H9 (cell line): ENCODE results near the gene GTF2A1L. TPM values are rescaled to one million over a fixed set of nuclear protein-coding genes. Genes with fewer than 3 reads are reported as not detected.

Experiments
- DNase-seq: peaks from one replicate; pipeline ENCODE4 v3.0.0-alpha.2; 2017
- H2AFZ ChIP-seq: one replicate; pipeline ENCODE4 v1.6.1; 2013; ENCODE audit warnings: mild to moderate bottlenecking, low read length, control low read depth, moderate library complexity
- H2AK5ac ChIP-seq: 2 replicates; pipeline ENCODE4 v1.6.1; 2013; ENCODE audit warnings: low read length, control low read depth, mixed read lengths; ENCODE audit not compliant: insufficient read length
- H2BK120ac ChIP-seq: one replicate; pipeline ENCODE4 v1.6.1; 2013; ENCODE audit warnings: low read depth, mild to moderate bottlenecking, low read length, control low read depth, inconsistent platforms; ENCODE audit not compliant: poor library complexity, severe bottlenecking
- H2BK12ac ChIP-seq: 2 replicates; pipeline ENCODE4 v1.6.1; 2013; ENCODE audit warnings: low read length, control low read depth, mixed read lengths, low read depth; ENCODE audit not compliant: insufficient read length
- H2BK15ac ChIP-seq: 2 replicates; pipeline ENCODE4 v1.6.1; 2013; ENCODE audit warnings: low read depth, low read length, control low read depth
- H2BK20ac ChIP-seq: one replicate; pipeline ENCODE4 v1.6.1; 2013; ENCODE audit warnings: low read depth, mild to moderate bottlenecking, low read length, control low read depth, inconsistent platforms; ENCODE audit not compliant: poor library complexity, severe bottlenecking
- H2BK5ac ChIP-seq: 2 replicates; pipeline ENCODE4 v1.6.1; 2013; ENCODE audit warnings: low read length, control low read depth, mixed read lengths; ENCODE audit not compliant: insufficient read length
- H3K14ac ChIP-seq: 2 replicates; pipeline ENCODE4 v1.6.1; 2013; ENCODE audit warnings: low read length, control low read depth; ENCODE audit not compliant: insufficient read depth
- H3K18ac ChIP-seq: 2 replicates; pipeline ENCODE4 v1.6.1; 2013; ENCODE audit warnings: low read depth, mild to moderate bottlenecking, mixed read lengths, low read length, control low read depth; ENCODE audit not compliant: insufficient read length
- H3K23ac ChIP-seq: 2 replicates; pipeline ENCODE4 v1.6.1; 2013; ENCODE audit warnings: low read length, control low read depth, mixed read lengths, low read depth; ENCODE audit not compliant: insufficient read length
- H3K23me2 ChIP-seq: 2 replicates; pipeline ENCODE4 v1.6.1; 2013; ENCODE audit warnings: low read depth, mild to moderate bottlenecking, mixed read lengths, low read length, control low read depth; ENCODE audit not compliant: insufficient read length, poor library complexity, severe bottlenecking
- H3K27ac ChIP-seq: 2 replicates; pipeline ENCODE4 v1.5.1; 2013; ENCODE audit warnings: low read length, control low read depth, mixed read lengths, low read depth; ENCODE audit not compliant: insufficient read length
- H3K27me3 ChIP-seq: 2 replicates; pipeline ENCODE4 v1.6.1; 2013; ENCODE audit warnings: low read length, control low read depth, inconsistent platforms; ENCODE audit not compliant: insufficient read depth
- H3K4ac ChIP-seq: 2 replicates; pipeline ENCODE4 v1.6.1; 2013; ENCODE audit warnings: low read depth, mild to moderate bottlenecking, control low read depth, inconsistent platforms, low read length, moderate library complexity
- H3K4me1 ChIP-seq: 2 replicates; pipeline ENCODE4 v1.6.1; 2013; ENCODE audit warnings: low read length, control low read depth, inconsistent platforms; ENCODE audit not compliant: insufficient read depth
- H3K4me2 ChIP-seq: 2 replicates; pipeline ENCODE4 v1.6.1; 2013; ENCODE audit warnings: low read length, control low read depth, mixed read lengths; ENCODE audit not compliant: insufficient read length, insufficient read depth
- H3K56ac ChIP-seq: 2 replicates; pipeline ENCODE4 v1.6.1; 2013; ENCODE audit warnings: low read depth, mild to moderate bottlenecking, mixed read lengths, low read length, control low read depth; ENCODE audit not compliant: insufficient read length
- H3K79me1 ChIP-seq: 2 replicates; pipeline ENCODE4 v1.6.1; 2013; ENCODE audit warnings: low read depth, mild to moderate bottlenecking, moderate library complexity, low read length, control low read depth, inconsistent platforms; ENCODE audit not compliant: insufficient read depth, poor library complexity, severe bottlenecking
- H3K79me2 ChIP-seq: 2 replicates; pipeline ENCODE4 v1.6.1; 2013; ENCODE audit warnings: low read length, control low read depth, inconsistent platforms; ENCODE audit not compliant: insufficient read depth
- H3K9ac ChIP-seq: 2 replicates; pipeline ENCODE4 v1.6.1; 2013; ENCODE audit warnings: low read length, control low read depth, mixed read lengths; ENCODE audit not compliant: insufficient read length; ENCODE audit errors: extremely low read depth
- H3K9me3 ChIP-seq: one replicate; pipeline ENCODE4 v1.6.1; 2013; ENCODE audit warnings: low read depth, low read length, inconsistent platforms; ENCODE audit not compliant: control insufficient read depth
- H3T11ph ChIP-seq: one replicate; pipeline ENCODE4 v1.6.1; 2013; ENCODE audit warnings: mild to moderate bottlenecking, low read length, control low read depth, inconsistent platforms
- H4K20me1 ChIP-seq: one replicate; pipeline ENCODE4 v1.6.1; 2013; ENCODE audit not compliant: control insufficient read depth, insufficient read length, insufficient read depth
- H4K5ac ChIP-seq: 2 replicates; pipeline ENCODE4 v1.6.1; 2013; ENCODE audit warnings: low read depth, mild to moderate bottlenecking, mixed read lengths, low read length, control low read depth; ENCODE audit not compliant: insufficient read length
- H4K8ac ChIP-seq: replicated peaks from 2 replicates; pipeline ENCODE4 v1.6.1; 2013; ENCODE audit warnings: low read length, control low read depth, mixed read lengths, low read depth; ENCODE audit not compliant: insufficient read length
- H4K91ac ChIP-seq: 2 replicates; pipeline ENCODE4 v1.6.1; 2013; ENCODE audit warnings: low read depth, mild to moderate bottlenecking, moderate library complexity, mixed read lengths, low read length, control low read depth; ENCODE audit not compliant: insufficient read length
- H3K27ac Mint-ChIP-seq, 3 experiments: 2 replicates in 2 of 3; 3 replicates in 1 of 3; pipeline ENCODE4 v1.8.0; 2020 to 2021; ENCODE audit warnings: mixed read lengths in 3 of 3, mild to moderate bottlenecking in 1 of 3, moderate library complexity in 1 of 3
- H3K27me3 Mint-ChIP-seq: 2 replicates; pipeline ENCODE4 v1.8.0; 2021; ENCODE audit warnings: low read depth, mild to moderate bottlenecking, moderate library complexity, mixed read lengths
- H3K36me3 Mint-ChIP-seq, 3 experiments: 2 replicates in 2 of 3; 3 replicates in 1 of 3; pipeline ENCODE4 v1.8.0; 2020 to 2021; ENCODE audit warnings: low read depth in 3 of 3, mixed read lengths in 3 of 3; ENCODE audit not compliant: insufficient read depth in 1 of 3
- H3K4me1 Mint-ChIP-seq, 2 experiments: 2 replicates each; pipeline ENCODE4 v1.8.0; 2020; ENCODE audit warnings: mixed read lengths in 2 of 2
- H3K4me3 Mint-ChIP-seq, 2 experiments: 2 replicates in 1 of 2; 3 replicates in 1 of 2; pipeline ENCODE4 v1.8.0; 2020 to 2021; ENCODE audit warnings: mild to moderate bottlenecking in 2 of 2, mixed read lengths in 2 of 2, moderate library complexity in 1 of 2
- H3K9me3 Mint-ChIP-seq, 2 experiments: 2 replicates in 1 of 2; 3 replicates in 1 of 2; pipeline ENCODE4 v1.8.0; 2020; ENCODE audit warnings: mild to moderate bottlenecking in 2 of 2, mixed read lengths in 2 of 2, moderate library complexity in 1 of 2
- CTCF ChIP-seq: fragments of 200-600 bp; sonication (generic); conservative IDR thresholded peaks from 3 replicates; pipeline ENCODE4 v1.8.0; 2021; ENCODE audit warnings: antibody characterized with exemption, mild to moderate bottlenecking
- WGBS: extraction: QIAGEN DNeasy Blood & Tissue Kit; methylation state at CpG from one replicate; pipeline ENCODE4 v1.1.7; 2013; ENCODE audit warnings: missing lambda C conversion rate, low lambda C conversion rate, mixed read lengths; ENCODE audit not compliant: insufficient read length; ENCODE audit errors: extremely low coverage; 5-methylcytosine and 5-hydroxymethylcytosine counted together
- total RNA-seq: library from RNA; stranded (reverse); gene quantifications from 2 replicates; pipeline ENCODE4 v1.2.1, GENCODE V29; 2021

The GTF2A1L gene
- total RNA-seq, 1 experiment from 2014 or later: not detected

- H3K9ac ChIP-seq: no peak overlapping the region
- no peak overlapping the region for H3K18ac ChIP-seq
- peaks cover 14% of the 10 kb centered on the region for H3K27me3 Mint-ChIP-seq
- H2BK5ac ChIP-seq: no peak overlapping the region
- no peaks in the 10 kb centered on the region for H3K9me3 ChIP-seq
- H3K9me3 Mint-ChIP-seq: no peaks in the 10 kb centered on the region; a peak in 1 of 5 replicates
- H3K27ac ChIP-seq: no peak overlapping the region
- H3K4me1 ChIP-seq: peaks cover 10% of the 10 kb centered on the region; the same call in 1 of the 2 replicates
- H3K4me1 Mint-ChIP-seq: peaks cover 36 to 42% of the 10 kb centered on the region in 2 experiments
- H2BK20ac ChIP-seq: no peak overlapping the region
- H3K27me3 ChIP-seq: no peaks in the 10 kb centered on the region
- no peak overlapping the region for H3K23ac ChIP-seq
- H3T11ph ChIP-seq: no peak overlapping the region
- no peak overlapping the region for H2AK5ac ChIP-seq
- no peak overlapping the region for H3K4me3 Mint-ChIP-seq
- H4K5ac ChIP-seq: no peak overlapping the region
- no CpG with 5 or more reads among the region's 5 CpGs for WGBS
- no peak for DNase-seq
- H3K4ac ChIP-seq: no peak overlapping the region
- no peaks in the 10 kb centered on the region for H4K20me1 ChIP-seq
- no peaks in the 10 kb centered on the region for H3K79me1 ChIP-seq
- H3K4me2 ChIP-seq: no peak overlapping the region
- no peak overlapping the region for H3K56ac ChIP-seq
- no peaks in the 10 kb centered on the region for H3K79me2 ChIP-seq
- H3K36me3 Mint-ChIP-seq: peaks cover 6 to 23% (median 8%) of the 10 kb centered on the region in 3 experiments
- H2BK120ac ChIP-seq: no peak overlapping the region
- no peak overlapping the region for H3K14ac ChIP-seq
- no peak overlapping the region for H4K8ac ChIP-seq
- H3K23me2 ChIP-seq: no peaks in the 10 kb centered on the region
- no peak for TF ChIP-seq CTCF
- H4K91ac ChIP-seq: no peak overlapping the region
- H3K27ac Mint-ChIP-seq: peak overlapping the region in 1 of 3 experiments; percentile 13; a peak in 2 of 7 replicates
- no peak overlapping the region for H2BK12ac ChIP-seq
- no peak overlapping the region for H2AFZ ChIP-seq
- no peak overlapping the region for H2BK15ac ChIP-seq
These were observed 30.1 kb upstream of the GTF2A1L start for GRCh38 chr2:48587560-48587959.
